Ishikawa (cell line): ENCODE data around the gene ZNF618.

Experiments
- CEBPB ChIP-seq: IDR thresholded peaks from 2 replicates; pipeline ENCODE4 v1.6.1; 2012
- EP300 ChIP-seq: IDR thresholded peaks from 2 replicates; pipeline ENCODE4 v1.6.1; 2012; ENCODE audit warnings: borderline replicate concordance
- RAD21 ChIP-seq: IDR thresholded peaks from 2 replicates; pipeline ENCODE4 v1.6.1; 2012; ENCODE audit warnings: low read depth
- TF ChIP-seq, protein P1 (sequence below): IDR thresholded peaks from 2 replicates; pipeline ENCODE4 v1.6.1; 2012; ENCODE audit warnings: low read depth, mild to moderate bottlenecking

DNA sequence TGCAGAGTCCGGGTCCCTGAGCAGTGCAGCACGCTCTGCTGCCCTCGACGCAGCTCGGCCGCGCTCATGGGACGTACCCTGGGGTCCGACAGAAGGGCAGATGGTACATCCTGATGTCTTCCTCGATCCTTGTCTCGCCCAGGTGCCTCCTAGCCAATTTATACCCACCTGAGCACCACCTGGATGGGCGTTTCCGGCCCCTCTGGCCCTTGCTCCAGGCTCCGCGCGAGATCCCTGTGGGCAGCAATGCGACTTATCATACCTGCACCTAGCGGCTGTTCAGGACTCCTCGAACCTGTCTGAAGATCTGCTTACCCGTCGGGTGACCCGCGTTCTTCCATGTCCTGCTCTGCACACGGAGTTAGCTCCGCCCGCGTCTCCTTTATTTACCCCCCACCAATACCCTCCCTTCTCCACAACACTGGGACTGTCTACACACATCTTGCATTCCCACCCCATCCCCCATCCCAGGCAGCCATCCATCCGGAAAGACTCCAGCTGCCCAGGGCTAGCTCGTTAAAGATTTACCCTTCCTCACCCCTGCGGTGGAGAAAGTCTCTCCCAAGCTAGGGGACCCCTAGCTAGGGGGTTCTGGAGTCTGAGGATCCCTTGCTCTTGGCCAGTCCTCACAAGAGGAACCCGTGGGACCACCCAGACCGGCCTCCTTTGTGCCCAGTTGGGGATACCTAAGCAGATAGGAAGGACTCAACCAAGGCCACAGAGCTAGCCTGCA lies 223.0 kb downstream of the ZNF618 start, which contains the start of gene KIF12:
- TF ChIP-seq RAD21 (no peak), EP300 (no peak), CEBPB (no peak)
- TF ChIP-seq, protein P1, sequence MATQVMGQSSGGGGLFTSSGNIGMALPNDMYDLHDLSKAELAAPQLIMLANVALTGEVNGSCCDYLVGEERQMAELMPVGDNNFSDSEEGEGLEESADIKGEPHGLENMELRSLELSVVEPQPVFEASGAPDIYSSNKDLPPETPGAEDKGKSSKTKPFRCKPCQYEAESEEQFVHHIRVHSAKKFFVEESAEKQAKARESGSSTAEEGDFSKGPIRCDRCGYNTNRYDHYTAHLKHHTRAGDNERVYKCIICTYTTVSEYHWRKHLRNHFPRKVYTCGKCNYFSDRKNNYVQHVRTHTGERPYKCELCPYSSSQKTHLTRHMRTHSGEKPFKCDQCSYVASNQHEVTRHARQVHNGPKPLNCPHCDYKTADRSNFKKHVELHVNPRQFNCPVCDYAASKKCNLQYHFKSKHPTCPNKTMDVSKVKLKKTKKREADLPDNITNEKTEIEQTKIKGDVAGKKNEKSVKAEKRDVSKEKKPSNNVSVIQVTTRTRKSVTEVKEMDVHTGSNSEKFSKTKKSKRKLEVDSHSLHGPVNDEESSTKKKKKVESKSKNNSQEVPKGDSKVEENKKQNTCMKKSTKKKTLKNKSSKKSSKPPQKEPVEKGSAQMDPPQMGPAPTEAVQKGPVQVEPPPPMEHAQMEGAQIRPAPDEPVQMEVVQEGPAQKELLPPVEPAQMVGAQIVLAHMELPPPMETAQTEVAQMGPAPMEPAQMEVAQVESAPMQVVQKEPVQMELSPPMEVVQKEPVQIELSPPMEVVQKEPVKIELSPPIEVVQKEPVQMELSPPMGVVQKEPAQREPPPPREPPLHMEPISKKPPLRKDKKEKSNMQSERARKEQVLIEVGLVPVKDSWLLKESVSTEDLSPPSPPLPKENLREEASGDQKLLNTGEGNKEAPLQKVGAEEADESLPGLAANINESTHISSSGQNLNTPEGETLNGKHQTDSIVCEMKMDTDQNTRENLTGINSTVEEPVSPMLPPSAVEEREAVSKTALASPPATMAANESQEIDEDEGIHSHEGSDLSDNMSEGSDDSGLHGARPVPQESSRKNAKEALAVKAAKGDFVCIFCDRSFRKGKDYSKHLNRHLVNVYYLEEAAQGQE: no peak
